HG02981 (cell line): ENCODE data around the gene DQX1.

Experiments
- ATAC-seq: cut with Tn5 transposase; IDR thresholded peaks from one replicate; pipeline ENCODE4 v1.9.1; 2021; ENCODE audit warnings: mild to moderate bottlenecking, moderate library complexity; ENCODE audit not compliant: unreplicated experiment

The DQX1 gene

GRCh38 chr2:74533464-74533863 lies 7.4 kb upstream of the DQX1 start:
- no peak for ATAC-seq

- ATAC-seq, result no peak
These were observed 6.2 kb upstream of the DQX1 start for GRCh38 chr2:74532222-74532621.

GRCh38 chr2:74531666-74532065 lies 5.6 kb upstream of the DQX1 start:
- no peak for ATAC-seq

- ATAC-seq, result peak; percentile 31
These were observed 4.5 kb upstream of the DQX1 start for GRCh38 chr2:74530239-74531187.

- peak; percentile 72 for ATAC-seq
These were observed 3.6 kb upstream of the DQX1 start, which contains the start of the genes AUP1 and HTRA2 for GRCh38 chr2:74529357-74530238. Gene AUP1 (minus strand): TSS chr2:74529706. CDS start chr2:74529629, 77 bp downstream. Gene HTRA2 (plus strand): TSS chr2:74529933. CDS start chr2:74530007, 74 bp downstream.

GRCh38 chr2:74528600-74529356 lies 2.7 kb upstream of the DQX1 start:
- peak; percentile 1 for ATAC-seq

- ATAC-seq, result no peak
These were observed 1.7 kb upstream of the DQX1 start for GRCh38 chr2:74527741-74528140.

- no peak for ATAC-seq
These were observed 709 bp upstream of the DQX1 start for GRCh38 chr2:74526649-74527230.

- ATAC-seq, result no peak
These were observed 895 bp downstream of the DQX1 start for GRCh38 chr2:74524955-74525716.

GRCh38 chr2:74524005-74524404 lies 2.0 kb downstream of the DQX1 start:
- no peak for ATAC-seq

- ATAC-seq, result no peak
These were observed 3.5 kb downstream of the DQX1 start for GRCh38 chr2:74522516-74522915.

GRCh38 chr2:74516650-74517049 lies 9.4 kb downstream of the DQX1 start:
- ATAC-seq, result no peak

- ATAC-seq, result peak; percentile 57
These were observed 9.9 kb downstream of the DQX1 start for GRCh38 chr2:74515981-74516633.

GRCh38 chr2:74515271-74515980 lies 10.6 kb downstream of the DQX1 start:
- ATAC-seq, result peak; percentile 2

- ATAC-seq, result no peak
These were observed 11.4 kb downstream of the DQX1 start, which contains the start of gene TLX2 for GRCh38 chr2:74514368-74515270. Gene TLX2 (plus strand): TSS chr2:74514450. CDS start chr2:74514807, 357 bp downstream.

- ATAC-seq, result no peak
These were observed 12.2 kb downstream of the DQX1 start for GRCh38 chr2:74513605-74514367.
